ENCODE results near the gene KCNH5.

DNA sequence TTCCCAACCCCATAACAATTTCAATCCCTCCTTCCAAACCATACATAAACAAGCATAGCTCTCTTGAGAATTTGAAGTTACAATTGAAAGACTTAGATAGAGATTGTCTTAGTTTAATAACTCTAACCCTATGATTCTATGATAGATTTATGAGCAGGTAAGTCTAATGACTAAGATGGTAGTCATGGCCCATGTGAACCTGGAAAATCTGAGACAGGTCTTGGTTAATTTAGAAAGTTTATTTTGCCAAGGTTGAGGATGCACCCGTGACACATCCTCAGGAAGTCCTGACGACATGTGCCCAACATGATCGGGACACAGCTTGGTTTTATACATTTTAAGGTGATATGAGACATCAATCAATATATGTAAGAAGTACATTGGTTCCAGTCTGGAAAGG lies 248.8 kb downstream of the KCNH5 start:
- TF ChIP-seq, protein P1, sequence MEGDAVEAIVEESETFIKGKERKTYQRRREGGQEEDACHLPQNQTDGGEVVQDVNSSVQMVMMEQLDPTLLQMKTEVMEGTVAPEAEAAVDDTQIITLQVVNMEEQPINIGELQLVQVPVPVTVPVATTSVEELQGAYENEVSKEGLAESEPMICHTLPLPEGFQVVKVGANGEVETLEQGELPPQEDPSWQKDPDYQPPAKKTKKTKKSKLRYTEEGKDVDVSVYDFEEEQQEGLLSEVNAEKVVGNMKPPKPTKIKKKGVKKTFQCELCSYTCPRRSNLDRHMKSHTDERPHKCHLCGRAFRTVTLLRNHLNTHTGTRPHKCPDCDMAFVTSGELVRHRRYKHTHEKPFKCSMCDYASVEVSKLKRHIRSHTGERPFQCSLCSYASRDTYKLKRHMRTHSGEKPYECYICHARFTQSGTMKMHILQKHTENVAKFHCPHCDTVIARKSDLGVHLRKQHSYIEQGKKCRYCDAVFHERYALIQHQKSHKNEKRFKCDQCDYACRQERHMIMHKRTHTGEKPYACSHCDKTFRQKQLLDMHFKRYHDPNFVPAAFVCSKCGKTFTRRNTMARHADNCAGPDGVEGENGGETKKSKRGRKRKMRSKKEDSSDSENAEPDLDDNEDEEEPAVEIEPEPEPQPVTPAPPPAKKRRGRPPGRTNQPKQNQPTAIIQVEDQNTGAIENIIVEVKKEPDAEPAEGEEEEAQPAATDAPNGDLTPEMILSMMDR (IDR thresholded peaks at IDR 0.05; ENCODE audit: low read length): no peak
- TF ChIP-seq EZH2 (optimal IDR thresholded peaks at IDR 0.05; ENCODE audit: low read depth, low read length) (no peak), EZH2phosphoT487 (IDR thresholded peaks at IDR 0.05; ENCODE audit: low read length) (no peak)

Measured in MM.1S (cell line).